Gastrocnemius medialis (tissue), 4 donors: Measurements from ENCODE around the gene TMEM163. TPM values are rescaled to one million over a fixed set of nuclear protein-coding genes. Genes with fewer than 3 reads are reported as not detected.

Experiments used
- ATAC-seq, 2 donors: fragments of 150-250 bp; one replicate each; pipeline ENCODE4 v1.9.1; 2016
- DNase-seq, 2 donors: peaks; one replicate each; pipeline ENCODE4 v3.0.0-alpha.2; 2019
- H3K27ac ChIP-seq, 4 donors: fragments of 200-600 bp; sonication (generic); 1 replicate in 1 of 4; 2 replicates in 3 of 4; pipeline ENCODE4 v1.5.1; 2016 to 2018; ENCODE audit warnings: mild to moderate bottlenecking in 2 of 4, moderate library complexity in 1 of 4
- H3K27me3 ChIP-seq, 3 donors: fragments of 200-600 bp; sonication (generic) in 2 of 3; 1 replicate in 1 of 3; 2 replicates in 2 of 3; pipeline versions ENCODE4 v1.5.1 to v1.6.0; 2016 to 2019; ENCODE audit warnings: mild to moderate bottlenecking in 1 of 3, moderate library complexity in 1 of 3
- H3K36me3 ChIP-seq, 2 donors: fragments of 200-600 bp; sonication (generic) in 1 of 2; one replicate each; pipeline ENCODE4 v1.5.1; 2017 to 2018
- H3K4me1 ChIP-seq, 2 donors: fragments of 200-600 bp; sonication (generic) in 1 of 2; one replicate each; pipeline ENCODE4 v1.5.1; 2016 to 2017; ENCODE audit warnings: mild to moderate bottlenecking in 2 of 2
- H3K4me3 ChIP-seq, 4 donors: fragments of 200-600 bp; sonication (generic) in 3 of 4; 1 replicate in 1 of 4; 2 replicates in 3 of 4; pipeline ENCODE4 v1.5.1; 2016 to 2019; ENCODE audit warnings: mild to moderate bottlenecking in 2 of 4
- H3K9me3 ChIP-seq, 3 donors: fragments of 200-600 bp; sonication (generic) in 2 of 3; 1 replicate in 1 of 3; 2 replicates in 2 of 3; pipeline ENCODE4 v1.5.1; 2016 to 2019
- POLR2A ChIP-seq, 2 donors: fragments of 450-650 bp; IDR thresholded peaks; one replicate each; pipeline ENCODE4 v1.6.1; 2017; ENCODE audit warnings: antibody characterized with exemption in 2 of 2, mild to moderate bottlenecking in 2 of 2, moderate library complexity in 2 of 2
- in situ Hi-C, 4 donors: fragments of 200-750 bp; cut with MboI; loops; one replicate each; pipeline versions ENCODE4 v1.15.0 to v1.8.0; 2017; ENCODE audit warnings: low sequenced_read_pairs in 4 of 4
- intact Hi-C: fragments of 100-400 bp; cut with DNase I; formaldehyde crosslinking; loops from one replicate; pipeline ENCODE4 v1.15.1; 2023; ENCODE audit warnings: low total_unique reads
- total RNA-seq, 4 donors: library from RNA; depleted of rRNA; stranded (reverse); fragments of >200 nt; gene quantifications; one replicate each; pipeline versions ENCODE4 v1.1.0 to v1.2.3, GENCODE V29; 2016
- TF ChIP-seq, protein P1 (sequence below), 5 experiments: fragments of 450-650 bp in 3 of 5; fragments of 200-600 bp in 2 of 5; sonication (generic) in 2 of 5; IDR thresholded peaks in 4 of 5; conservative IDR thresholded peaks in 1 of 5; 1 replicate in 4 of 5; 2 replicates in 1 of 5; pipeline ENCODE4 v1.5.1; 2016 to 2019; ENCODE audit warnings: antibody characterized with exemption in 5 of 5, mild to moderate bottlenecking in 3 of 5, moderate library complexity in 3 of 5

TMEM163 gene
- total RNA-seq, 4 donors from 2014 or later = not detected

DNA sequence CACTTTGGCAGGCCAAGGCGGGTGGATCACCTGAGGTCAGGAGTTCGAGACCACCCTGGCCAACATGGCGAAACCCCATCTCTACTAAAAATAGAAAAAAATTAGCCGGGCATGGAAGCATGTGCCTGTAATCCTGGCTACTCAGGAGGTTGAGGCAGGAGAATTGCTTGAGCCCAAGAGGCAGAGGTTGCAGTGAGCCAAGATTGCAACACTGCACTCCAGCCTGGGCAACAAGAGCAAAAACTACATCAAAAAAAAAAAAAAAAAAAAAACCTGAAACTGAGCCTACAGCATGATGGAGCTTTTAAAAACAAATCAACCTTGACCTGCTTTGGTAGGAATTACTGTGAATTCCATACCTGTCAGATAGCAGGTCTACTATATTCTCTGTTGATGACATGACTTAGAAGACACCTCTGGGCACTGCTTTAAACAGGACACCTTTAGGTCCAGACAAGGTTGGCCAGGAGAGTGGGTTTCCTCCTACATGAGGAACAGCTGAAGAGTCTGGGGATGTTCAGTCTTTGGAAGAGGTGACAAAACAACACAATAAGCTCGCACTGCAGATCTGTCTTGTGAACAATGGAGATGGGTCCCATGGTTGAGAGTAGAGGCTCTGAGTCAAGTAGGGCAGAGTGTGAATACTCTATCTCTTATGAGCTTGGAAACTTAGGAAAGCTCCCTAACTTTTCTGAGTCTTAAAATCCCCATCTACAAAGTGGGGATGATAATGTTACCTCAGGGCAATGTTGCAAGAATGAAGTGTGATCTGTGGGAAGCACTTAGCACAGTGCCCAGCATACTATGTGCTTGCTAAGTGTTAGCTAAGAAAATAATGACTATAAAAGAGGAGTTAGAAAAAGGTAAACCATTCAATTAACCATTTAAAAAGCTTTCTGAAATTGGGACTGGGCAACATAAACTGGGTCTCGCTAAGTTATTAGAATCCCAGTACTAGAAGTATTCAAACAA, 25.2 kb downstream of the TMEM163 start:
- ATAC-seq (no peak), DNase-seq (no peak)
- intact Hi-C loops (no loop called here), in situ Hi-C loops (no loop called here)
- no peak for TF ChIP-seq POLR2A (IDR thresholded peaks at IDR 0.05)
- TF ChIP-seq, protein P1, sequence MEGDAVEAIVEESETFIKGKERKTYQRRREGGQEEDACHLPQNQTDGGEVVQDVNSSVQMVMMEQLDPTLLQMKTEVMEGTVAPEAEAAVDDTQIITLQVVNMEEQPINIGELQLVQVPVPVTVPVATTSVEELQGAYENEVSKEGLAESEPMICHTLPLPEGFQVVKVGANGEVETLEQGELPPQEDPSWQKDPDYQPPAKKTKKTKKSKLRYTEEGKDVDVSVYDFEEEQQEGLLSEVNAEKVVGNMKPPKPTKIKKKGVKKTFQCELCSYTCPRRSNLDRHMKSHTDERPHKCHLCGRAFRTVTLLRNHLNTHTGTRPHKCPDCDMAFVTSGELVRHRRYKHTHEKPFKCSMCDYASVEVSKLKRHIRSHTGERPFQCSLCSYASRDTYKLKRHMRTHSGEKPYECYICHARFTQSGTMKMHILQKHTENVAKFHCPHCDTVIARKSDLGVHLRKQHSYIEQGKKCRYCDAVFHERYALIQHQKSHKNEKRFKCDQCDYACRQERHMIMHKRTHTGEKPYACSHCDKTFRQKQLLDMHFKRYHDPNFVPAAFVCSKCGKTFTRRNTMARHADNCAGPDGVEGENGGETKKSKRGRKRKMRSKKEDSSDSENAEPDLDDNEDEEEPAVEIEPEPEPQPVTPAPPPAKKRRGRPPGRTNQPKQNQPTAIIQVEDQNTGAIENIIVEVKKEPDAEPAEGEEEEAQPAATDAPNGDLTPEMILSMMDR (IDR thresholded peaks at IDR 0.05 in 4 of 5, conservative IDR thresholded peaks at IDR 0.05 in 1 of 5) = no peak
- Histone ChIP-seq H3K4me3 (no peak overlapping the region), H3K27me3 (no peaks in the 10 kb centered on the region), H3K27ac (no peak overlapping the region), H3K9me3 (no peaks in the 10 kb centered on the region), H3K4me1 (no peaks in the 10 kb centered on the region), H3K36me3 (no peaks in the 10 kb centered on the region)

DNA sequence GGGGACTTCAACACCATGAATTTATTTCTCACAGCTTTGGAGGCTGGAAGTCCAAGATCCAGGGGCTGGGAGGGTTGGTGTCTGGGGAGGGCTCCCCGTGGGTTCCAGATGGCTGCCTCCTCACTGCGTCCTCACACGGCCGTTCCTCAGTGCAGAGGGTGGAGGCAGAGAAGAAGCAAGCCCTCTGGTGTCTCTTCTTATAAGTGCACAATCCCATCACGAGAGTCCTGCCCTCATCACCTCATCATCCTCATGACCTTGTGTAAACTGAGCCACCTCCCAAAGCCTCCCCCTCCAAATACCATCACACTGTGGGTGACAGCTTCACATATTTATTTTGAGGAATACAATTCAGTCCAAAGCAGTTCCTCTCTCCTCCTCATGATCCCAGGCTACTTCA, 26.3 kb downstream of the TMEM163 start:
- TF ChIP-seq POLR2A (IDR thresholded peaks at IDR 0.05) = no peak
- Histone ChIP-seq H3K4me1 (no peaks in the 10 kb centered on the region), H3K9me3 (no peaks in the 10 kb centered on the region), H3K36me3 (no peaks in the 10 kb centered on the region), H3K27me3 (no peaks in the 10 kb centered on the region), H3K27ac (no peak overlapping the region), H3K4me3 (no peak overlapping the region)
- intact Hi-C loops = no loop called here
- no peak for DNase-seq
- no peak for ATAC-seq
- in situ Hi-C loops = no loop called here

DNA sequence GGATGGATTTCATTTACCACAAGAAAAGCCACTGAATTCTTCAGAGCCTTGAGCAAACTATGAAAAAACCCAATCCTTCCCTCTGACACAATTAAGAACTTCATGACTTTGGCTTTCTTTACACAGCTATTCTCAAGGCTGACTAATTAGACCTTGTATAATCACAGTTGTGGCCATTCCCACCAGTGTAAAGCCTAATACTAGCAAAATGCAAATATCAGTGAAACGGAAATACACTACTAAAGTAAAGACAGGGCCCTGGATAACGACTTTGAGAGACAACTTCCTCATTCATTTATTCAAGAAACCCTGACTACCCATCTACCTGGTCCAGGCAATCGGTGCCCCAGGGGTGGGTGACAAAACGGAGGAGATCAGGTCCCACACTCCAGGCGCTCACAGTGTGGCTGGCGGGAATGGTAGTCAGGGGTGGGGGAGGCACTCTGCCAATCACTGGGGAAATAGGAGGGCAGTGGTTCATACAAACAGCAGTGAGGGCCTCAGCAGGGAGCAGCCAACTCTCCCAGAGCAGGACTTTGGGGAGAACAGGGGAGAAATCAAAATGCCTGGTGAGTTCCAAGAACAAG, 28.1 kb downstream of the TMEM163 start:
- intact Hi-C loops = no loop called here
- Histone ChIP-seq H3K4me3 (no peak overlapping the region), H3K36me3 (no peaks in the 10 kb centered on the region), H3K9me3 (no peaks in the 10 kb centered on the region), H3K27ac (no peak overlapping the region), H3K27me3 (no peaks in the 10 kb centered on the region), H3K4me1 (no peaks in the 10 kb centered on the region)
- TF ChIP-seq, protein P1 (IDR thresholded peaks at IDR 0.05 in 4 of 5, conservative IDR thresholded peaks at IDR 0.05 in 1 of 5) = no peak
- TF ChIP-seq POLR2A (IDR thresholded peaks at IDR 0.05) = no peak
- in situ Hi-C loops = no loop called here
- ATAC-seq = no peak
- DNase-seq = no peak

DNA sequence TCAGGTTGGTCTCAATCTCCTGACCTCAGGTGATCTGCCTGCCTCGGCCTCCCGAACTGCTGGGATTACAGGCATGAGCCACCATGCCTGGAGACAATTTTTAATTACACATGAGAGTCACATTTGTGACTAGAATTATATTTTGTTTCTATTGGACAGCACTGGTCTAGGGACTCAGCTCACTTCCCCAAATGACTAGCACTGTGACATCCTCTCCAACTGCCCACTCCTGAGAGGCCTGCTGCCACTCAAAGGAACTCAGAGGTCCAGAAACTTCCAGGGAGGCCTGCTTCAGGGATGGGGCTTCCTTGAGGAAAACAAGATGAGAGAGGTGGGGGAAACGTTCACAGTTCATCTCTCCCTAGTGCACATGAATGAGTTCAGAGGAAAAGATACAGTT, 29.5 kb downstream of the TMEM163 start:
- H3K4me3 ChIP-seq = no peak overlapping the region
- intact Hi-C loops (no loop called here), in situ Hi-C loops (no loop called here)
- H3K36me3 ChIP-seq = no peaks in the 10 kb centered on the region
- H3K27ac ChIP-seq = no peak overlapping the region
- no peaks in the 10 kb centered on the region for H3K9me3 ChIP-seq
- H3K27me3 ChIP-seq = no peaks in the 10 kb centered on the region
- H3K4me1 ChIP-seq = no peaks in the 10 kb centered on the region
- no peak for DNase-seq
- TF ChIP-seq POLR2A (IDR thresholded peaks at IDR 0.05) = no peak
- TF ChIP-seq, protein P1 (IDR thresholded peaks at IDR 0.05 in 4 of 5, conservative IDR thresholded peaks at IDR 0.05 in 1 of 5) = no peak
- no peak for ATAC-seq

DNA sequence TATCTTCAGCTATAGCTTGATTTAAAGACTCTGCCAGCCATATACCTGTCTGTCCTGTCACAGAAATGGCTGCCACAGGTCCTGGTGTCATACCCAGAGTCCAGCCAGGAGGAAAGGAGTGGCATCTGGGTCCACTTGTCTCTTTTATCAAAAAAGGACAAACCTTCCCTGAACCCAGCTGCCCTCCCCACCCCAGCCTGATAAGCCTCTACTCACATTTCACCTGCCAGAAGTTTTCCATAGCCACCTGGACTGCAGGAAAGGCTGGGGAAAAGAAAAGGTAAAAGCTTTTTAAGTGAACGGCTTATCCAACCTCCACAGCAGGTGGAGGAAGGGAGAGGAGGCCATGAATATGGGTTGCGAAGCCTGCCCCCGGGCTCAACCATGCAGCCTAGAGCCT, 32.8 kb downstream of the TMEM163 start:
- Histone ChIP-seq H3K36me3 (no peaks in the 10 kb centered on the region), H3K4me3 (no peak overlapping the region), H3K27ac (no peak overlapping the region), H3K9me3 (no peaks in the 10 kb centered on the region), H3K27me3 (no peaks in the 10 kb centered on the region), H3K4me1 (no peaks in the 10 kb centered on the region)
- DNase-seq (no peak), ATAC-seq (no peak)
- intact Hi-C loops (no loop called here), in situ Hi-C loops (no loop called here)
- no peak for TF ChIP-seq POLR2A (IDR thresholded peaks at IDR 0.05)
- TF ChIP-seq, protein P1 (IDR thresholded peaks at IDR 0.05 in 4 of 5, conservative IDR thresholded peaks at IDR 0.05 in 1 of 5) = no peak
